H1 (cell line): ENCODE results near the gene RNF152. TPM values are rescaled to one million over a fixed set of nuclear protein-coding genes. Genes with fewer than 3 reads are reported as not detected.

Experiments used
- CTCF ChIA-PET: fragments of 300-600 bp; sonication (Branson Sonifier 250); formaldehyde crosslinking; loops from one replicate; lab custom pipeline; 2021; ENCODE audit not compliant: partially characterized antibody; lab: Charles Lee
- POLR2A ChIA-PET: fragments of 300-600 bp; sonication (Branson Sonifier 250); formaldehyde crosslinking; loops from one replicate; lab custom pipeline; 2021; ENCODE audit warnings: inconsistent platforms; ENCODE audit not compliant: partially characterized antibody; lab: Charles Lee
- DNase-seq, 2 experiments: peaks; one replicate each; pipeline versions ENCODE4 v3.0.0 to v3.0.0-alpha.2; 2010 to 2022; ENCODE audit warnings: low spot score in 2 of 2, low read depth in 1 of 2, mixed read lengths in 1 of 2
- FAIRE-seq: peaks from 2 replicates; lab custom pipeline; 2011; peaks lifted over from hg19 to GRCh38; lab: Jason Lieb, UNC
- H2AFZ ChIP-seq: 2 replicates; pipeline ENCODE4 v1.8.1; 2012; ENCODE audit warnings: low read length, inconsistent platforms
- H2AK5ac ChIP-seq: 2 replicates; pipeline ENCODE4 v1.6.1; 2013; ENCODE audit warnings: low read depth, low read length
- H2BK120ac ChIP-seq: replicated peaks from 2 replicates; pipeline ENCODE3; 2013; ENCODE audit warnings: low read depth, low read length, inconsistent platforms
- H2BK12ac ChIP-seq: 2 replicates; pipeline ENCODE4 v1.6.1; 2013; ENCODE audit warnings: low read depth, low read length
- H2BK15ac ChIP-seq: 2 replicates; pipeline ENCODE4 v1.6.1; 2013; ENCODE audit warnings: low read length
- H2BK20ac ChIP-seq: 2 replicates; pipeline ENCODE4 v1.6.1; 2013; ENCODE audit warnings: low read length
- H2BK5ac ChIP-seq: 2 replicates; pipeline ENCODE4 v1.6.1; 2013; ENCODE audit warnings: low read depth, low read length
- H3K14ac ChIP-seq: 2 replicates; pipeline ENCODE4 v1.6.1; 2013; ENCODE audit warnings: inconsistent platforms; ENCODE audit not compliant: insufficient read length
- H3K18ac ChIP-seq: 2 replicates; pipeline ENCODE4 v1.6.1; 2013; ENCODE audit warnings: low read length; ENCODE audit errors: extremely low read depth
- H3K23ac ChIP-seq: 2 replicates; pipeline ENCODE4 v1.6.1; 2013; ENCODE audit warnings: inconsistent platforms; ENCODE audit not compliant: insufficient read length
- H3K23me2 ChIP-seq: 2 replicates; pipeline ENCODE4 v1.6.1; 2013; ENCODE audit warnings: low read depth, low read length
- H3K27ac ChIP-seq: 2 replicates; pipeline ENCODE4 v1.6.1; 2011; ENCODE audit warnings: low read depth, low read length, inconsistent platforms
- H3K27me3 ChIP-seq, 4 experiments: replicated peaks in 1 of 4; 1 replicate in 1 of 4; 2 replicates in 3 of 4; pipeline versions ENCODE4 v1.6.1 to v1.8.1; 2011 to 2013; ENCODE audit warnings: low read length in 3 of 4, mild to moderate bottlenecking in 3 of 4, inconsistent platforms in 2 of 4, mixed read lengths in 2 of 4, moderate library complexity in 1 of 4; ENCODE audit not compliant: control insufficient read depth in 3 of 4, insufficient read depth in 3 of 4; ENCODE audit errors: extremely low read depth in 1 of 4
- H3K36me3 ChIP-seq, 4 experiments: 2 replicates each; pipeline versions ENCODE4 v1.6.1 to v1.8.1; 2011 to 2013; ENCODE audit warnings: mild to moderate bottlenecking in 4 of 4, low read length in 3 of 4, moderate library complexity in 2 of 4, control low read depth in 1 of 4, inconsistent platforms in 1 of 4; ENCODE audit not compliant: insufficient read depth in 4 of 4, control insufficient read depth in 2 of 4
- H3K4ac ChIP-seq: replicated peaks from 2 replicates; pipeline ENCODE3; 2013; ENCODE audit warnings: low read length, low read depth, mixed read lengths, inconsistent platforms; ENCODE audit not compliant: insufficient read length
- H3K4me1 ChIP-seq, 4 experiments: replicated peaks in 1 of 4; 1 replicate in 1 of 4; 2 replicates in 3 of 4; pipeline versions ENCODE4 v1.6.1 to v1.8.1; 2011 to 2013; ENCODE audit warnings: low read length in 3 of 4, inconsistent platforms in 2 of 4, mixed read lengths in 1 of 4; ENCODE audit not compliant: insufficient read depth in 4 of 4, control insufficient read depth in 3 of 4
- H3K4me2 ChIP-seq, 2 experiments: 2 replicates each; pipeline versions ENCODE4 v1.6.1 to v1.8.1; 2011 to 2013; ENCODE audit warnings: low read depth in 2 of 2, low read length in 2 of 2, control low read depth in 1 of 2, inconsistent platforms in 1 of 2, mild to moderate bottlenecking in 1 of 2; ENCODE audit not compliant: insufficient read depth in 1 of 2
- H3K4me3 ChIP-seq, 4 experiments: fragments of 200-600, 300-600 bp in 1 of 4; sonication (generic), shearing (Covaris generic), sonication (Bioruptor Twin) in 1 of 4; 2 replicates each; pipeline versions ENCODE4 v1.5.1 to v1.8.1; 2011 to 2016; ENCODE audit warnings: low read length in 4 of 4, low read depth in 3 of 4, control low read depth in 2 of 4, inconsistent platforms in 2 of 4, mild to moderate bottlenecking in 2 of 4, mixed read lengths in 1 of 4, moderate library complexity in 1 of 4; ENCODE audit not compliant: insufficient read depth in 2 of 4; ENCODE audit errors: extremely low read depth in 1 of 4
- H3K56ac ChIP-seq: replicated peaks from 2 replicates; pipeline ENCODE3; 2013; ENCODE audit warnings: low read depth, mild to moderate bottlenecking, mixed read lengths, low read length, inconsistent platforms; ENCODE audit not compliant: insufficient read length
- H3K79me1 ChIP-seq: 2 replicates; pipeline ENCODE4 v1.6.1; 2013; ENCODE audit warnings: low read depth, low read length, control low read depth
- H3K79me2 ChIP-seq, 2 experiments: 2 replicates each; pipeline versions ENCODE4 v1.6.1 to v1.8.1; 2012 to 2013; ENCODE audit warnings: low read length in 2 of 2, mild to moderate bottlenecking in 2 of 2, inconsistent platforms in 1 of 2; ENCODE audit not compliant: insufficient read depth in 2 of 2, control insufficient read depth in 1 of 2
- H3K9ac ChIP-seq, 4 experiments: replicated peaks in 1 of 4; 1 replicate in 1 of 4; 2 replicates in 3 of 4; pipeline versions ENCODE4 v1.6.1 to v1.8.1; 2011 to 2013; ENCODE audit warnings: low read depth in 3 of 4, low read length in 3 of 4, control low read depth in 2 of 4, mild to moderate bottlenecking in 2 of 4, moderate library complexity in 2 of 4, inconsistent platforms in 1 of 4; ENCODE audit errors: extremely low read depth in 1 of 4
- H3K9me3 ChIP-seq, 2 experiments: 2 replicates each; pipeline versions ENCODE4 v1.6.1 to v1.8.1; 2012 to 2013; ENCODE audit warnings: mild to moderate bottlenecking in 2 of 2, moderate library complexity in 2 of 2, control low read depth in 1 of 2, inconsistent platforms in 1 of 2, low read depth in 1 of 2, low read length in 1 of 2, mixed read lengths in 1 of 2; ENCODE audit not compliant: insufficient read depth in 2 of 2
- H4K20me1 ChIP-seq, 2 experiments: replicated peaks in 1 of 2; 2 replicates each; pipeline versions ENCODE3 to v1.8.1; 2011 to 2013; ENCODE audit warnings: inconsistent platforms in 2 of 2, low read length in 2 of 2, mild to moderate bottlenecking in 1 of 2; ENCODE audit not compliant: insufficient read depth in 2 of 2, control insufficient read depth in 1 of 2
- H4K5ac ChIP-seq: 2 replicates; pipeline ENCODE4 v1.6.1; 2013; ENCODE audit warnings: low read length, low read depth, mixed read lengths, inconsistent platforms; ENCODE audit not compliant: insufficient read length
- H4K8ac ChIP-seq: 2 replicates; pipeline ENCODE4 v1.8.0; 2013; ENCODE audit warnings: mild to moderate bottlenecking, moderate library complexity, low read length, inconsistent platforms; ENCODE audit not compliant: insufficient read depth; ENCODE audit errors: extremely low read depth
- H4K91ac ChIP-seq: replicated peaks from 2 replicates; pipeline ENCODE3; 2013; ENCODE audit warnings: low read length, mixed read lengths, inconsistent platforms; ENCODE audit not compliant: insufficient read length
- CTBP2 ChIP-seq: IDR thresholded peaks from 2 replicates; pipeline ENCODE4 v1.7.0; 2011; ENCODE audit warnings: borderline replicate concordance, mild to moderate bottlenecking, moderate library complexity, mixed read lengths, low read length; ENCODE audit not compliant: insufficient read depth, insufficient read length
- EGR1 ChIP-seq: IDR thresholded peaks from 2 replicates; pipeline ENCODE4 v1.6.1; 2011; ENCODE audit warnings: low read depth, low read length, borderline replicate concordance
- EP300 ChIP-seq, 2 experiments: IDR thresholded peaks; 1 replicate in 1 of 2; 2 replicates in 1 of 2; pipeline ENCODE4 v1.6.1; 2011 to 2012; ENCODE audit warnings: low read depth in 2 of 2, low read length in 2 of 2, mild to moderate bottlenecking in 2 of 2, borderline replicate concordance in 1 of 2, inconsistent platforms in 1 of 2, moderate library complexity in 1 of 2
- GABPA ChIP-seq: IDR thresholded peaks from 2 replicates; pipeline ENCODE4 v1.6.1; 2011; ENCODE audit warnings: mild to moderate bottlenecking, low read length, moderate library complexity, borderline replicate concordance; ENCODE audit not compliant: insufficient read depth
- HDAC2 ChIP-seq, 2 experiments: fragments of 300-600 bp in 1 of 2; sonication (generic) in 1 of 2; IDR thresholded peaks; 2 replicates each; pipeline ENCODE4 v1.6.1; 2011 to 2012; ENCODE audit warnings: low read depth in 2 of 2, low read length in 2 of 2, mild to moderate bottlenecking in 2 of 2, moderate library complexity in 2 of 2, borderline replicate concordance in 1 of 2, inconsistent platforms in 1 of 2
- KDM1A ChIP-seq: fragments of 200-600, 300-600 bp; sonication (generic); IDR thresholded peaks from 2 replicates; pipeline ENCODE4 v1.7.1; 2016; ENCODE audit warnings: mild to moderate bottlenecking, low read length, borderline replicate concordance
- KDM4A ChIP-seq: IDR thresholded peaks from one replicate; pipeline ENCODE4 v1.7.1; 2012; ENCODE audit warnings: low read depth, mild to moderate bottlenecking, moderate library complexity, low read length, inconsistent platforms; ENCODE audit not compliant: severe bottlenecking
- NANOG ChIP-seq: IDR thresholded peaks from 2 replicates; pipeline ENCODE4 v1.6.1; 2011; ENCODE audit warnings: low read length, low read depth, mild to moderate bottlenecking, inconsistent platforms; ENCODE audit not compliant: insufficient read depth, poor library complexity, severe bottlenecking
- PHF8 ChIP-seq: fragments of 200-600 bp; sonication (generic); conservative IDR thresholded peaks from 2 replicates; pipeline ENCODE4 v1.7.1; 2012; ENCODE audit warnings: low read depth, mild to moderate bottlenecking, inconsistent platforms, low read length, moderate library complexity
- SIRT6 ChIP-seq: IDR thresholded peaks from one replicate; pipeline ENCODE4 v1.7.1; 2012; ENCODE audit warnings: low read length, inconsistent platforms
- SP2 ChIP-seq: IDR thresholded peaks from 2 replicates; pipeline ENCODE4 v1.6.1; 2012; ENCODE audit warnings: mild to moderate bottlenecking, low read length, inconsistent platforms
- SP4 ChIP-seq: IDR thresholded peaks from 2 replicates; pipeline ENCODE4 v1.6.1; 2012; ENCODE audit warnings: low read length, inconsistent platforms
- TBP ChIP-seq: IDR thresholded peaks from 2 replicates; pipeline ENCODE4 v1.6.1; 2011; ENCODE audit warnings: low read depth, low read length, improper control_type of control experiment
- TEAD4 ChIP-seq: IDR thresholded peaks from 2 replicates; pipeline ENCODE4 v1.6.1; 2012; ENCODE audit warnings: low read depth, low read length, inconsistent platforms, mixed read lengths
- WGBS, 2 experiments: shearing (Covaris generic) in 1 of 2; methylation state at CpG; one replicate each; pipeline versions ENCODE4 v1.1.6 to v1.1.7; 2013 to 2015; ENCODE audit warnings: low lambda C conversion rate in 2 of 2, mixed read lengths in 2 of 2, inconsistent platforms in 1 of 2, low coverage in 1 of 2, missing lambda C conversion rate in 1 of 2; ENCODE audit not compliant: insufficient replicate concordance in 2 of 2, insufficient coverage in 1 of 2, insufficient read length in 1 of 2; ENCODE audit errors: extremely low coverage in 1 of 2, missing lambda C conversion rate in 1 of 2; 5-methylcytosine and 5-hydroxymethylcytosine counted together
- polyA plus RNA-seq, 7 experiments: library from polyadenylated mRNA; depleted of rRNA in 3 of 7; stranded (reverse) in 5 of 7; unstranded in 2 of 7; fragments of >200 nt in 5 of 7; fragments of 200-250 nt in 2 of 7; gene quantifications; 1 replicate in 5 of 7; 2 replicates in 1 of 7; 4 replicates in 1 of 7; pipeline versions ENCODE4 v1.2.1 to v1.2.3, GENCODE V29; 2011 to 2013; ENCODE audit warnings: missing spikeins in 2 of 7, mixed read lengths in 2 of 7
- total RNA-seq: library from RNA; stranded (reverse); fragmentation: NEBNext Ultra II Directional; extraction: Animal tissue kit (Norgen Biotek cat#: 25700); gene quantifications from 2 replicates; pipeline ENCODE4 v1.2.1, GENCODE V29; 2021

RNF152 gene
- total and polyA plus RNA-seq, 2 of the 8 experiments (the other 6 are each of a cell fraction or from before 2014, with no cell fraction given): 1.1 to 2.7 TPM

DNA sequence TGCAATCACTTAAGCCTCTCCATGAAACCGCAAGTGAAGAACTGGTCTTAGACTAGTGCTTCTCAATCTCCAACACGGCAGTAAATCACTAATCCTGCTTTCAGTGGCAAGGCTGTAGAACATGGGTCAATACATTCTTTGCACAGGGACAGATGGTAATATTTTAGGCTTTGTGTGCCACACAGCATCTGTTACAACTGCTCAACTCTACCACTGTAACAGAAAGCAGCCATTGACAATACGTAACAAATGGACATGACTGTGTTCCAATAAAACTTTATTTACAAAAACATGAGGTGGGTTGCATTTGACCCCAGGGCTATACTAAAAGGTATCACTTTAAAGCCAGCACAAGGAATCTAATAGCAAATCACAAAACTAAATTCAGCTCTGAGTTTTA, 51.1 kb downstream of the RNF152 start:
- no peak overlapping the region for H3K18ac ChIP-seq
- H2BK120ac ChIP-seq: no peak overlapping the region
- no peaks in the 10 kb centered on the region for H3K27me3 ChIP-seq
- no peak overlapping the region for H3K9ac ChIP-seq
- H4K91ac ChIP-seq: no peak overlapping the region
- ChIA-PET POLR2A (no interaction called here), CTCF (interaction anchor here (0.8 kb wide), 1 partner anchor 261 kb away, joined by 3 read pairs; no protein-coding TSS in a partner anchor)
- no peaks in the 10 kb centered on the region for H4K20me1 ChIP-seq
- H3K9me3 ChIP-seq: no peaks in the 10 kb centered on the region
- H3K14ac ChIP-seq: no peak overlapping the region
- no peaks in the 10 kb centered on the region for H3K79me1 ChIP-seq
- H3K4ac ChIP-seq: no peak overlapping the region
- H3K56ac ChIP-seq: no peak overlapping the region
- H3K36me3 ChIP-seq: no peaks in the 10 kb centered on the region
- H2BK20ac ChIP-seq: no peak overlapping the region
- DNase-seq (no peak), FAIRE-seq (no peak)
- no peak overlapping the region for H3K4me2 ChIP-seq
- H2BK5ac ChIP-seq: no peak overlapping the region
- H2BK12ac ChIP-seq: no peak overlapping the region
- no peak overlapping the region for H3K23ac ChIP-seq
- no peak overlapping the region for H2AFZ ChIP-seq
- H3K23me2 ChIP-seq: no peaks in the 10 kb centered on the region
- H3K4me3 ChIP-seq: no peak overlapping the region
- H4K8ac ChIP-seq: no peak overlapping the region
- no peak overlapping the region for H2AK5ac ChIP-seq
- WGBS, 2 experiments: 80% methylated on average over 3 of the region's 3 CpGs; no CpG with 5 or more reads in 1 of the 2 experiments
- H3K4me1 ChIP-seq: no peaks in the 10 kb centered on the region
- no peak overlapping the region for H4K5ac ChIP-seq
- no peak overlapping the region for H2BK15ac ChIP-seq
- H3K27ac ChIP-seq: no peak overlapping the region
- H3K79me2 ChIP-seq: no peaks in the 10 kb centered on the region
- TF ChIP-seq CTBP2 (no peak), SP2 (no peak), EP300 (IDR thresholded peaks at IDR 0.05; ENCODE audit: borderline replicate concordance in 1 of 2, low read depth in 2 of 2, low read length in 2 of 2) (no peak), NANOG (no peak), SIRT6 (no peak), HDAC2 (IDR thresholded peaks at IDR 0.05; ENCODE audit: borderline replicate concordance in 1 of 2, low read depth in 2 of 2, low read length in 2 of 2) (no peak), KDM1A (no peak), GABPA (no peak), PHF8 (no peak), KDM4A (no peak), SP4 (no peak), TBP (no peak), TEAD4 (no peak), EGR1 (no peak)
